Panc1 (cell line): ENCODE measurements around the gene HLTF. TPM values are rescaled to one million over a fixed set of nuclear protein-coding genes. Genes with fewer than 3 reads are reported as not detected.

Source experiments
- ATAC-seq: fragments of 200-7000 bp; cut with Tn5 transposase; 2 replicates; pipeline ENCODE4 v1.9.1; 2020; ENCODE audit warnings: mild to moderate bottlenecking, moderate library complexity
- BruUV-seq: library from RNA; stranded (reverse); fragments of 400-500 nt; replicated peaks from 2 replicates; lab custom pipeline; 2021; lab: Mats Ljungman, UMichigan
- CTCF ChIA-PET: fragments of 300-600 bp; sonication (Branson Sonifier 250); formaldehyde crosslinking; loops from one replicate; lab custom pipeline; 2022; ENCODE audit warnings: antibody characterized with exemption; lab: Charles Lee
- POLR2A ChIA-PET: fragments of 300-600 bp; sonication (Branson Sonifier 250); formaldehyde crosslinking; loops from one replicate; lab custom pipeline; 2022; ENCODE audit warnings: antibody characterized with exemption; lab: Charles Lee
- DNase-seq: peaks from one replicate; pipeline ENCODE4 v3.0.0-alpha.2; 2010; ENCODE audit warnings: low read depth, low spot score
- H3K27ac ChIP-seq: 2 replicates; pipeline ENCODE4 v1.5.1; 2011; ENCODE audit warnings: mild to moderate bottlenecking, low read length, inconsistent platforms
- H3K27me3 ChIP-seq: fragments of 200-500 bp; sonication (Bioruptor generic); 2 replicates; pipeline ENCODE4 v1.6.0; 2014; ENCODE audit warnings: low read length, inconsistent platforms; ENCODE audit not compliant: control insufficient read depth, insufficient read depth
- H3K36me3 ChIP-seq: fragments of 200-500 bp; sonication (Bioruptor generic); 2 replicates; pipeline ENCODE4 v1.5.1; 2014; ENCODE audit warnings: inconsistent platforms, mild to moderate bottlenecking, low read length, moderate library complexity; ENCODE audit not compliant: control insufficient read depth, insufficient read depth
- H3K4me1 ChIP-seq: 2 replicates; pipeline ENCODE4 v1.5.1; 2011; ENCODE audit warnings: inconsistent platforms, mild to moderate bottlenecking, low read length, moderate library complexity; ENCODE audit not compliant: control insufficient read depth, insufficient read depth
- H3K4me3 ChIP-seq, 2 experiments: 2 replicates each; pipeline ENCODE4 v1.5.1; 2011 to 2012; ENCODE audit warnings: low read depth in 2 of 2, low read length in 2 of 2, mild to moderate bottlenecking in 2 of 2, inconsistent platforms in 1 of 2, moderate library complexity in 1 of 2
- H3K9me3 ChIP-seq: fragments of 200-500 bp; sonication (Bioruptor generic); 2 replicates; pipeline ENCODE4 v1.5.1; 2014; ENCODE audit warnings: low read depth, mild to moderate bottlenecking, inconsistent platforms, low read length, moderate library complexity; ENCODE audit not compliant: control insufficient read depth, insufficient read depth
- CTCF ChIP-seq: fragments of 450-650 bp; IDR thresholded peaks from 2 replicates; pipeline ENCODE4 v1.5.1; 2017; ENCODE audit warnings: mild to moderate bottlenecking
- POLR2AphosphoS5 ChIP-seq: IDR thresholded peaks from 2 replicates; pipeline ENCODE4 v1.6.1; 2012; ENCODE audit warnings: mild to moderate bottlenecking, low read depth, low read length, moderate library complexity
- SIN3A ChIP-seq: IDR thresholded peaks from 2 replicates; pipeline ENCODE4 v1.6.1; 2012; ENCODE audit warnings: low read depth, mild to moderate bottlenecking, low read length, moderate library complexity, borderline replicate concordance; ENCODE audit not compliant: insufficient read depth
- TCF7L2 ChIP-seq: IDR thresholded peaks from 2 replicates; pipeline ENCODE4 v1.6.1; 2011; ENCODE audit warnings: mild to moderate bottlenecking, low read depth, low read length, inconsistent platforms
- in situ Hi-C: cut with HindIII; loops from 2 replicates; pipeline ENCODE4 v1.10.0; 2016; ENCODE audit warnings: low sequenced_read_pairs, low pct_unique_long_range_greater_than_20kb
- intact Hi-C: fragments of 100-400 bp; cut with micrococcal nuclease; formaldehyde crosslinking; loops from one replicate; pipeline ENCODE4 v1.10.0; 2022; ENCODE audit not compliant: unreplicated experiment
- total RNA-seq: library from RNA; stranded (reverse); gene quantifications from one replicate; pipeline ENCODE4 v1.2.1, GENCODE V29; 2021; ENCODE audit not compliant: unreplicated experiment
- TF ChIP-seq, protein P1 (sequence below), 2 experiments: IDR thresholded peaks; 2 replicates each; pipeline ENCODE4 v1.6.1; 2011 to 2012; ENCODE audit warnings: low read depth in 2 of 2, control low read depth in 1 of 2, low read length in 1 of 2, mild to moderate bottlenecking in 1 of 2, moderate library complexity in 1 of 2; ENCODE audit not compliant: insufficient read depth in 1 of 2

The HLTF gene
- total RNA-seq, 1 experiment from 2014 or later, result 106 TPM

DNA sequence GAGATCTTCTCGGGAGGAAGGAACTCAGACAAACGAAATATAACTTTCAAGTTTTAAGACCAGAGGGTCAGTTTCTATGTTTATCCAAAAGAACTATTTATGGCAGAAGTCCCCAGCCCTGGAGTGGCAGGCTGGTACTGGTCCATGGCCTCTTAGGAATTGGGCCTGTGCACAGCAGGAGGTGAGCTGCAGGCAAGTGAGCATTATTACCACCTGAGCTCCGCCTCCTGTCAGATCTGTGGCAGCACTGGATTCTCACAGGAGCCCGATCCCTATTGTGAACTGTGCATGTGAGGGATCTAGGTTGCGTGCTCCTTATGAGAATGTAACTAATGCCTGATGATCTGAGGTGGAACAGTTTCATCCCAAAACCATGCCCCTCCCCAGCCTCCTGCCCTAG is 28.8 kb upstream of the HLTF start:
- Histone ChIP-seq H3K27ac (no peak overlapping the region), H3K9me3 (no peaks in the 10 kb centered on the region), H3K4me3 (no peak overlapping the region), H3K36me3 (no peaks in the 10 kb centered on the region), H3K4me1 (no peaks in the 10 kb centered on the region), H3K27me3 (no peaks in the 10 kb centered on the region)
- in situ Hi-C loops (no loop called here), intact Hi-C loops (no loop called here)
- TF ChIP-seq TCF7L2, result no peak
- no peak for TF ChIP-seq POLR2AphosphoS5
- TF ChIP-seq, protein P1, sequence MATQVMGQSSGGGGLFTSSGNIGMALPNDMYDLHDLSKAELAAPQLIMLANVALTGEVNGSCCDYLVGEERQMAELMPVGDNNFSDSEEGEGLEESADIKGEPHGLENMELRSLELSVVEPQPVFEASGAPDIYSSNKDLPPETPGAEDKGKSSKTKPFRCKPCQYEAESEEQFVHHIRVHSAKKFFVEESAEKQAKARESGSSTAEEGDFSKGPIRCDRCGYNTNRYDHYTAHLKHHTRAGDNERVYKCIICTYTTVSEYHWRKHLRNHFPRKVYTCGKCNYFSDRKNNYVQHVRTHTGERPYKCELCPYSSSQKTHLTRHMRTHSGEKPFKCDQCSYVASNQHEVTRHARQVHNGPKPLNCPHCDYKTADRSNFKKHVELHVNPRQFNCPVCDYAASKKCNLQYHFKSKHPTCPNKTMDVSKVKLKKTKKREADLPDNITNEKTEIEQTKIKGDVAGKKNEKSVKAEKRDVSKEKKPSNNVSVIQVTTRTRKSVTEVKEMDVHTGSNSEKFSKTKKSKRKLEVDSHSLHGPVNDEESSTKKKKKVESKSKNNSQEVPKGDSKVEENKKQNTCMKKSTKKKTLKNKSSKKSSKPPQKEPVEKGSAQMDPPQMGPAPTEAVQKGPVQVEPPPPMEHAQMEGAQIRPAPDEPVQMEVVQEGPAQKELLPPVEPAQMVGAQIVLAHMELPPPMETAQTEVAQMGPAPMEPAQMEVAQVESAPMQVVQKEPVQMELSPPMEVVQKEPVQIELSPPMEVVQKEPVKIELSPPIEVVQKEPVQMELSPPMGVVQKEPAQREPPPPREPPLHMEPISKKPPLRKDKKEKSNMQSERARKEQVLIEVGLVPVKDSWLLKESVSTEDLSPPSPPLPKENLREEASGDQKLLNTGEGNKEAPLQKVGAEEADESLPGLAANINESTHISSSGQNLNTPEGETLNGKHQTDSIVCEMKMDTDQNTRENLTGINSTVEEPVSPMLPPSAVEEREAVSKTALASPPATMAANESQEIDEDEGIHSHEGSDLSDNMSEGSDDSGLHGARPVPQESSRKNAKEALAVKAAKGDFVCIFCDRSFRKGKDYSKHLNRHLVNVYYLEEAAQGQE (IDR thresholded peaks at IDR 0.05; ENCODE audit: insufficient read depth in 1 of 2, low read depth in 2 of 2, low read length in 1 of 2), result no peak
- TF ChIP-seq CTCF, result no peak
- no peak for TF ChIP-seq SIN3A
- ChIA-PET CTCF (no interaction called here), POLR2A (no interaction called here)
- DNase-seq (no peak), ATAC-seq (no peak)
- BruUV-seq, result no TSS peak

GRCh38 chr3:149114458-149114857 is 28.1 kb upstream of the HLTF start:
- BruUV-seq, result no TSS peak
- CTCF ChIA-PET, result interaction anchor here (0.7 kb wide), 1 partner anchor 159 kb away, joined by 5 read pairs; no protein-coding TSS in a partner anchor
- ATAC-seq, result no peak
- Histone ChIP-seq H3K27me3 (no peaks in the 10 kb centered on the region), H3K27ac (no peak overlapping the region), H3K9me3 (no peaks in the 10 kb centered on the region), H3K36me3 (no peaks in the 10 kb centered on the region), H3K4me3 (no peak overlapping the region), H3K4me1 (no peaks in the 10 kb centered on the region)
- intact Hi-C loops, result no loop called here
- in situ Hi-C loops, result no loop called here
- DNase-seq, result no peak
- TF ChIP-seq CTCF, result no peak
- no peak for TF ChIP-seq SIN3A
- no peak for TF ChIP-seq POLR2AphosphoS5
- no peak for TF ChIP-seq TCF7L2
- TF ChIP-seq, protein P1 (IDR thresholded peaks at IDR 0.05; ENCODE audit: insufficient read depth in 1 of 2, low read depth in 2 of 2, low read length in 1 of 2), result no peak
- POLR2A ChIA-PET, result no interaction called here
